Measurements from ENCODE around the gene SASS6. TPM values are rescaled to one million over a fixed set of nuclear protein-coding genes. Genes with fewer than 3 reads are reported as not detected.
"Not testable (repeated sequence)": the region's sequence is repeated elsewhere in the genome, so short reads cannot be mapped to it uniquely, and the experiment has no call there.

SASS6 gene
- total RNA-seq, 1 experiment from 2014 or later: 10.1 TPM

- Mint-ChIP-seq H3K9me3 (ENCODE audit: unreplicated experiment) (no peaks in the 10 kb centered on the region), H3K4me3 (ENCODE audit: unreplicated experiment) (no peak overlapping the region), H3K27ac (ENCODE audit: unreplicated experiment) (no peak overlapping the region), H3K4me1 (ENCODE audit: low read depth, unreplicated experiment) (peaks cover 16% of the 10 kb centered on the region), H3K36me3 (ENCODE audit: insufficient read depth, unreplicated experiment) (peaks cover 17% of the 10 kb centered on the region), H3K27me3 (ENCODE audit: insufficient read depth, unreplicated experiment) (no peaks in the 10 kb centered on the region)
- Histone ChIP-seq H3K4me3 (ENCODE audit: low read depth, low read length) (no peak overlapping the region), H3K9me3 (no peaks in the 10 kb centered on the region), H3K36me3 (ENCODE audit: control insufficient read depth, insufficient read depth, low read length) (no peaks in the 10 kb centered on the region), H3K27me3 (replicated peaks; ENCODE audit: control insufficient read depth, insufficient read depth, low read length) (no peaks in the 10 kb centered on the region), H3K4me1 (no peaks in the 10 kb centered on the region)
- no peak for DNase-seq
- CTCF ChIA-PET: no interaction called here
- intact Hi-C loops (cut with micrococcal nuclease; ENCODE audit: unreplicated experiment): no loop called here
- POLR2A ChIA-PET: no interaction called here
- BruUV-seq (replicated peaks): no TSS peak
- TF ChIP-seq CTCF (IDR thresholded peaks at IDR 0.05; ENCODE audit: insufficient read depth in 1 of 2, low read depth in 1 of 2, low read length in 1 of 2, severe bottlenecking in 1 of 2, unreplicated experiment in 1 of 2): no peak
These were observed 80.8 kb downstream of the SASS6 start for GRCh38 chr1:100051893-100052292.

GRCh38 chr1:100051401-100051800 is 81.3 kb downstream of the SASS6 start:
- Mint-ChIP-seq H3K4me1 (ENCODE audit: low read depth, unreplicated experiment) (peaks cover 16% of the 10 kb centered on the region), H3K9me3 (ENCODE audit: unreplicated experiment) (no peaks in the 10 kb centered on the region), H3K27me3 (ENCODE audit: insufficient read depth, unreplicated experiment) (no peaks in the 10 kb centered on the region), H3K27ac (ENCODE audit: unreplicated experiment) (no peak overlapping the region), H3K4me3 (ENCODE audit: unreplicated experiment) (no peak overlapping the region), H3K36me3 (ENCODE audit: insufficient read depth, unreplicated experiment) (peaks cover 17% of the 10 kb centered on the region)
- no peaks in the 10 kb centered on the region for H3K36me3 ChIP-seq (ENCODE audit: control insufficient read depth, insufficient read depth, low read length)
- TF ChIP-seq CTCF (IDR thresholded peaks at IDR 0.05; ENCODE audit: insufficient read depth in 1 of 2, low read depth in 1 of 2, low read length in 1 of 2, severe bottlenecking in 1 of 2, unreplicated experiment in 1 of 2): no peak
- H3K4me1 ChIP-seq: no peaks in the 10 kb centered on the region
- CTCF ChIA-PET: no interaction called here
- BruUV-seq (replicated peaks): no TSS peak
- intact Hi-C loops (cut with micrococcal nuclease; ENCODE audit: unreplicated experiment): no loop called here
- DNase-seq: no peak
- no peaks in the 10 kb centered on the region for H3K27me3 ChIP-seq (replicated peaks; ENCODE audit: control insufficient read depth, insufficient read depth, low read length)
- H3K4me3 ChIP-seq (ENCODE audit: low read depth, low read length): no peak overlapping the region
- H3K9me3 ChIP-seq: no peaks in the 10 kb centered on the region
- POLR2A ChIA-PET: no interaction called here

- no TSS peak for BruUV-seq (replicated peaks)
- POLR2A ChIA-PET: no interaction called here
These were observed 82.6 kb downstream of the SASS6 start for GRCh38 chr1:100050139-100050538.

GRCh38 chr1:100047235-100047708 is 85.5 kb downstream of the SASS6 start:
- CTCF ChIA-PET; H3K27ac Mint-ChIP-seq (ENCODE audit: unreplicated experiment); H3K4me1 ChIP-seq; H3K9me3 ChIP-seq; H3K4me3 ChIP-seq (ENCODE audit: low read depth, low read length); POLR2A ChIA-PET; intact Hi-C loops (cut with micrococcal nuclease; ENCODE audit: unreplicated experiment); H3K36me3 ChIP-seq (ENCODE audit: control insufficient read depth, insufficient read depth, low read length); H3K27me3 Mint-ChIP-seq (ENCODE audit: insufficient read depth, unreplicated experiment); H3K27me3 ChIP-seq (replicated peaks; ENCODE audit: control insufficient read depth, insufficient read depth, low read length); H3K4me3 Mint-ChIP-seq (ENCODE audit: unreplicated experiment); H3K9me3 Mint-ChIP-seq (ENCODE audit: unreplicated experiment); DNase-seq; BruUV-seq (replicated peaks): not testable (repeated sequence)
- peaks cover 16% of the 10 kb centered on the region for H3K4me1 Mint-ChIP-seq (ENCODE audit: low read depth, unreplicated experiment)
- peaks cover 22% of the 10 kb centered on the region for H3K36me3 Mint-ChIP-seq (ENCODE audit: insufficient read depth, unreplicated experiment)

More at GRCh38 chr1:100050139-100050538, 82.6 kb downstream of the SASS6 start:
- CTCF ChIA-PET: no interaction called here
- no peak overlapping the region for H3K4me3 Mint-ChIP-seq (ENCODE audit: unreplicated experiment)
- no peak overlapping the region for H3K4me3 ChIP-seq (ENCODE audit: low read depth, low read length)
- H3K9me3 Mint-ChIP-seq (ENCODE audit: unreplicated experiment): no peaks in the 10 kb centered on the region
- no peak for TF ChIP-seq CTCF (IDR thresholded peaks at IDR 0.05; ENCODE audit: insufficient read depth in 1 of 2, low read depth in 1 of 2, low read length in 1 of 2, severe bottlenecking in 1 of 2, unreplicated experiment in 1 of 2)
- no peaks in the 10 kb centered on the region for H3K9me3 ChIP-seq
- peaks cover 16% of the 10 kb centered on the region for H3K4me1 Mint-ChIP-seq (ENCODE audit: low read depth, unreplicated experiment)
- intact Hi-C loops (cut with micrococcal nuclease; ENCODE audit: unreplicated experiment): no loop called here
- H3K36me3 Mint-ChIP-seq (ENCODE audit: insufficient read depth, unreplicated experiment): peaks cover 12% of the 10 kb centered on the region
- H3K36me3 ChIP-seq (ENCODE audit: control insufficient read depth, insufficient read depth, low read length): no peaks in the 10 kb centered on the region
- H3K27ac Mint-ChIP-seq (ENCODE audit: unreplicated experiment): peak overlapping the region; percentile 42
- H3K4me1 ChIP-seq: no peaks in the 10 kb centered on the region
- DNase-seq: no peak
- no peaks in the 10 kb centered on the region for H3K27me3 ChIP-seq (replicated peaks; ENCODE audit: control insufficient read depth, insufficient read depth, low read length)
- no peaks in the 10 kb centered on the region for H3K27me3 Mint-ChIP-seq (ENCODE audit: insufficient read depth, unreplicated experiment)
